SJSA1 (cell line): Measurements from ENCODE around the gene ANAPC2. TPM values are rescaled to one million over a fixed set of nuclear protein-coding genes. Genes with fewer than 3 reads are reported as not detected.

Source experiments
- DNase-seq, 2 experiments: peaks; one replicate each; pipeline ENCODE4 v3.0.0-alpha.2; 2015 to 2020; ENCODE audit warnings: low spot score in 2 of 2, low read depth in 1 of 2
- H3K27ac ChIP-seq: fragments of 250-450 bp; sonication (Bioruptor Pico); 2 replicates; pipeline ENCODE4 v1.5.1; 2020; ENCODE audit warnings: mild to moderate bottlenecking, moderate library complexity
- H3K27me3 ChIP-seq: fragments of 250-450 bp; sonication (Bioruptor Pico); replicated peaks from 2 replicates; pipeline ENCODE4 v1.5.1; 2020; ENCODE audit warnings: mild to moderate bottlenecking, moderate library complexity
- H3K36me3 ChIP-seq: fragments of 250-450 bp; sonication (Bioruptor Pico); 2 replicates; pipeline ENCODE4 v1.5.1; 2020; ENCODE audit warnings: mild to moderate bottlenecking
- H3K4me1 ChIP-seq: fragments of 250-450 bp; sonication (Bioruptor Pico); replicated peaks from 2 replicates; pipeline ENCODE4 v1.6.1; 2021; ENCODE audit warnings: mild to moderate bottlenecking
- H3K4me3 ChIP-seq: fragments of 250-450 bp; sonication (Bioruptor Pico); 2 replicates; pipeline ENCODE4 v1.5.1; 2020; ENCODE audit warnings: mild to moderate bottlenecking
- H3K9me3 ChIP-seq: fragments of 250-450 bp; sonication (Bioruptor Pico); replicated peaks from 2 replicates; pipeline ENCODE4 v1.5.1; 2020; ENCODE audit warnings: mild to moderate bottlenecking
- total RNA-seq: library from RNA; depleted of rRNA; stranded (reverse); fragments of >200 nt; shearing (Covaris generic); gene quantifications from 2 replicates; pipeline ENCODE4 v1.2.3, GENCODE V29; 2014

ANAPC2 gene
- total RNA-seq, 1 experiment from 2014 or later: 13.7 TPM

DNA sequence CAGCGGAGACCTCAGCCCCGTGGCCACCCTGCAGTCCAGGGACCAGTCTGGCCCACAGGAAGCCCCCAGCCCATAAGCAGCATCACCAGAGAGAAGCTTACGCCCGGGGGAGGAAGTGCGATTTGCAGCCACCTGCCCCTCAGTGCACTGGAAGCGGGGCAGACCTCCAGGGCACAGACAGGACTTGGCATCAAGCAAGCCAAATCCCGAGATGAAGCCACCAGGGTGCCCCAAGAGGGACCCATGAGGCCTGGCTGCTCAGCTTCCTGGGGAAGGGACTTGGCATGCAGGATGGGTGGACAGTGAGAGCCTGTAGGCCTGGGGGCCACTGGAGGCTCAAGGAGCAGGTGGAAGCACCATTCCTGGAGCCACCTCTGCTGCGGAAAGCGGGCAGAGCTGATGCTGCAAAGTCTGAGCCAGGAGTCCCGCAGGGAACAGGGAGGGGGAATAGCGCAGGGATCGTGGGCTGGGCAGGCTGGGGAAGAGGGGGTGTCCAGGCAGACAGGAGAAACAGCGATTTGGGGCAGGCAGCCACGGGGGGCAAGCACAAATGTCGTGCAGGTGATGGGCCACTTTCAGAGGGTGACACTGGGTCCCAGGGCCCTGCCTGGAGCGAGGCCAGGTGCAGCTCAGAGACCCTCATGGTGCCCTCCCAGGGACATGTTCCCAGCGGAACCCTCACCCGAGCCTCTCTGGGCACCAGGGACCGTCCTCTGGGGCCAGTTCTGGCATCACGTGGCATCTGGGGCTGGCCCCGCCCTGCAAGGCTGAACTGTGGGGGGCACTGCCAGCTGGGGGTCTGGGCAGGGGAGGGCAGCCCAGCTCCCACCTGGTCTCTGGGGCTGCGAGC is 21.8 kb downstream of the ANAPC2 start:
- Histone ChIP-seq H3K36me3 (no peaks in the 10 kb centered on the region), H3K4me3 (no peak overlapping the region), H3K27ac (no peak overlapping the region), H3K9me3 (no peaks in the 10 kb centered on the region), H3K4me1 (peaks cover 19% of the 10 kb centered on the region), H3K27me3 (peaks cover 95% of the 10 kb centered on the region)
- no peak for DNase-seq

DNA sequence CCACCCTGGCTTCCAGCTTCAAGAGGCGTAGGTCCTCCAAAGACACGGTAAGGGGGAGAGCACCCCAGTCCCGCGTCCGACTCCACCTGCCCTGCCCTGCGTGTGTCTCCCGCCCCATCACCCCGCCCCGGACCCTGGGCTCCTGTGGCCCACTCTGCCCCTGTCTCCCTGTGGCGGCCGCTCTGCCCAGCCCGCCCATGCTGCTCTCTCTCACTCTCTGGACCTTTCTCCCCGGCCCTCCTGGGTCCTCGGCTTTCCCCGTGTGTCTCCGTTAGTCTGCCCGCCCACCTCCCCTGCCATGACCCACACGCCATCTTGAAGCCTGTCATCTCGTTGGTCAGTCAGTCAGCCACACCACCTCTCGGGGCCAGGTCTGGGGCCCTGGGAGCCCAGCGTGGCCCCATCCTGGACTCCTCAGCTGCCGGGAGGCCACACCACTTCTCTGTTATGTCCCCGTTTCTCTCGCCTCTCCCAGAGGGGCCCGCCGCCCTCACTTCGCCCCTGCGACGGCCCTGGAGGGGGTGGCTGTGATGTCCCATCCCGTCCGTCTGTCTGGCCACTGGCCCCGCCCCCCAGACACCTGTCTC is 23.0 kb downstream of the ANAPC2 start:
- Histone ChIP-seq H3K27ac (no peak overlapping the region), H3K27me3 (peaks cover 91% of the 10 kb centered on the region), H3K4me1 (peaks cover 19% of the 10 kb centered on the region), H3K36me3 (no peaks in the 10 kb centered on the region), H3K9me3 (no peaks in the 10 kb centered on the region), H3K4me3 (no peak overlapping the region)
- no peak for DNase-seq

DNA sequence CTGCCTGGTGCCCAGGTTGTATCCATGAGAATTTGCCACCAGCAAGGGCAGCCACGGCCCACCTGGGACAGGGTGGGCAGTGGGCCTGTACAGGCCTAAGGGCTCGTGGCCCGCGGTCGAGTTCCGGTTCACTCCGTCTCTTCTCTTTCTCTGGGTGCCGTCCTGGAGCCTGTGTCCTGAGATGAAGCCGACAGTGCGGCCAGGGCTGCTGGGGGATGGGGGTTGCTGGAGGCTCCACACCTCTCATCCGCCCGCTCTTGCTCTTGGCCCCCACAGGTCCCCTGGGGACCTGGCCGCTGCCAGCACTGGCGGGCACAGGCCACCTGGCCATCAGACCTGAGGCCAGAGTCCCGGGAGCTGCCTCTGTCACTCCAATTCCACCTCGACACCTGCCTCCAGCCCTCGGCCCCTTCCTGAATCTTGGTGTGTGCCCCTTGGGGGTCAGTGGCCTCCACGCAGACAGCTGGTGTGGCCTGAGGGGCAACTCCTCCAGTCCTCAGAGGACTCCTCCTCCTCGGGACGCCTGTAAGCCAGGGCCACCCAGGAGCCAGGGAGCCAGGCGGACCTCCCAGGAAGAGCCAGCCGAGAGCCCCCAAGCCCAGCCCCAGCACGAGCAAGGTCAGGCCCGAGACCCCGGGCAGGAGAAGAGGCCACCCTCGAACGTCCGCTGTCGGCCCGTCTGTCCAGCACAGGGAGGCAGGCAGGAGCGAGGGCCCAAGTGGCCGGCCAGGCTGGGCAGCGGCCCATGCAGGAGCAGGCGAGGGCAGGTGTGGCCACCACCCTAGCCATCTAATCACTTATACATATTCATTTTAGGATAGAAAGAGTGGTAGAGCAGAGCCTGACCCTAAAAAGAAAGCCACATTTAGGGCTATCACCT is 23.8 kb downstream of the ANAPC2 start:
- no peak for DNase-seq
- Histone ChIP-seq H3K9me3 (no peaks in the 10 kb centered on the region), H3K4me1 (peaks cover 19% of the 10 kb centered on the region), H3K27ac (no peak overlapping the region), H3K36me3 (no peaks in the 10 kb centered on the region), H3K27me3 (peaks cover 89% of the 10 kb centered on the region), H3K4me3 (no peak overlapping the region)

DNA sequence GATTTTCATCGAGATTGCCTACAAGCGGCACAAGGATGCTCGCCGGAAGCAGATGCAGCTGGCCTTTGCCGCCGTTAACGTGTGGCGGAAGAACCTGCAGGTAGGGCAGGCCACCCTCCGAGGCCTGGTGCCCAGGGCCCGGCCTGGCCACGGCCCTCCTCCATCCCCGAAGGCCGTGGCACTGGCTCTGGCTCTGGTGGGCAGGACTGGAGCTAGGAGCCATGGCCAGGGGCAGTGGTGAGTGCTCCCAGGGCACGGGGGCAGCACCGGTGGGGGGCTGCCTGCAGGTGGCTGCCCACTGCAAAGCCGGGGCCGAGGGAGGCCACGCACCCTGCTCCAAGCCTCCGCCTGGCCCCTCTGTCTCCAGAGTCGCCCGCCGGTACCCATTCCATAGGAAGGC is 24.6 kb downstream of the ANAPC2 start:
- H3K27ac ChIP-seq: no peak overlapping the region
- H3K36me3 ChIP-seq: no peaks in the 10 kb centered on the region
- peaks cover 89% of the 10 kb centered on the region for H3K27me3 ChIP-seq
- no peak for DNase-seq
- no peak overlapping the region for H3K4me3 ChIP-seq
- H3K4me1 ChIP-seq: peaks cover 11% of the 10 kb centered on the region
- no peaks in the 10 kb centered on the region for H3K9me3 ChIP-seq

DNA sequence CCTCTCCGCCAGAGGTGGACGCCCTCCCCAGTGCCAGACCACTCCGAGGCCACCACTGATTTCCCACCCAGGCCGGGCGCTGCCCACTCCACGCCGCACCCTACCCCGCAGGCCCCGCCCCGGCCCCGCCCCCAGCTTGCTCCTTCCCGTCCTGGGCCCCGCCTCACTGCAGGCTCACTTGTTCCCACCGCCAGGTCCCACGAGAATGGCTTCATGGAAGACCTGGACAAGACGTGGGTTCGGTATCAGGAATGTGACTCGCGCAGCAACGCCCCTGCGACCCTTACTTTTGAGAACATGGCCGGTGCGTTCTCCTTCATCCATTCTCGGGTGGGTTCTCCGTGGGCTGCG is 25.0 kb downstream of the ANAPC2 start:
- no peaks in the 10 kb centered on the region for H3K36me3 ChIP-seq
- no peak overlapping the region for H3K4me3 ChIP-seq
- no peak for DNase-seq
- H3K9me3 ChIP-seq: no peaks in the 10 kb centered on the region
- peaks cover 88% of the 10 kb centered on the region for H3K27me3 ChIP-seq
- H3K27ac ChIP-seq: no peak overlapping the region
- H3K4me1 ChIP-seq: peaks cover 8% of the 10 kb centered on the region

DNA sequence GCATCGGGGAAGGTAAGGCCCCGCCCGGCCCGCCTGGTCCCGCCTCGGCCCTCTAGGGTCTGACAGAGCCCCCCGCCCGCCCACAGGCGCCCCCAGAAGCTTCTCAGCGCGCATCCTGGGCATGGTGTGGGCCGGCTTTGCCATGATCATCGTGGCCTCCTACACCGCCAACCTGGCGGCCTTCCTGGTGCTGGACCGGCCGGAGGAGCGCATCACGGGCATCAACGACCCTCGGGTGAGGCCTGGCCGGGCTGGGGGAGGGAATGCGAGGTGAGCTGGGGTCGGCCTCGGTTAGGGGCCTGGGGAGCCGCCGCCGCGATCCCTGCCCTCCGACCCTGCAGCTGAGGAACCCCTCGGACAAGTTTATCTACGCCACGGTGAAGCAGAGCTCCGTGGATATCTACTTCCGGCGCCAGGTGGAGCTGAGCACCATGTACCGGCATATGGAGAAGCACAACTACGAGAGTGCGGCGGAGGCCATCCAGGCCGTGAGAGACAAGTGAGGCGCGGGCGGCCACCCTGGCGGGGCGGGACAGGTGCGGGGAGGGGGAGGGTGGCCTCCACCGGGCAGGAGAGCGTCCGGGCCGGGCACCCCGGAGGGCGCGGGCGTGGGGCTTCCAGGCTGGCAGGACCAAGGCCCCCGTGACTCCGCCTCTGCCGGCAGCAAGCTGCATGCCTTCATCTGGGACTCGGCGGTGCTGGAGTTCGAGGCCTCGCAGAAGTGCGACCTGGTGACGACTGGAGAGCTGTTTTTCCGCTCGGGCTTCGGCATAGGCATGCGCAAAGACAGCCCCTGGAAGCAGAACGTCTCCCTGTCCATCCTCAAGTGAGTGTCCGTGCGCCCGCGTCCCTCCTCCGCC is 25.6 kb downstream of the ANAPC2 start:
- H3K27ac ChIP-seq: no peak overlapping the region
- peaks cover 8% of the 10 kb centered on the region for H3K4me1 ChIP-seq
- no peaks in the 10 kb centered on the region for H3K36me3 ChIP-seq
- DNase-seq: no peak
- no peaks in the 10 kb centered on the region for H3K9me3 ChIP-seq
- no peak overlapping the region for H3K4me3 ChIP-seq
- H3K27me3 ChIP-seq: peaks cover 88% of the 10 kb centered on the region

DNA sequence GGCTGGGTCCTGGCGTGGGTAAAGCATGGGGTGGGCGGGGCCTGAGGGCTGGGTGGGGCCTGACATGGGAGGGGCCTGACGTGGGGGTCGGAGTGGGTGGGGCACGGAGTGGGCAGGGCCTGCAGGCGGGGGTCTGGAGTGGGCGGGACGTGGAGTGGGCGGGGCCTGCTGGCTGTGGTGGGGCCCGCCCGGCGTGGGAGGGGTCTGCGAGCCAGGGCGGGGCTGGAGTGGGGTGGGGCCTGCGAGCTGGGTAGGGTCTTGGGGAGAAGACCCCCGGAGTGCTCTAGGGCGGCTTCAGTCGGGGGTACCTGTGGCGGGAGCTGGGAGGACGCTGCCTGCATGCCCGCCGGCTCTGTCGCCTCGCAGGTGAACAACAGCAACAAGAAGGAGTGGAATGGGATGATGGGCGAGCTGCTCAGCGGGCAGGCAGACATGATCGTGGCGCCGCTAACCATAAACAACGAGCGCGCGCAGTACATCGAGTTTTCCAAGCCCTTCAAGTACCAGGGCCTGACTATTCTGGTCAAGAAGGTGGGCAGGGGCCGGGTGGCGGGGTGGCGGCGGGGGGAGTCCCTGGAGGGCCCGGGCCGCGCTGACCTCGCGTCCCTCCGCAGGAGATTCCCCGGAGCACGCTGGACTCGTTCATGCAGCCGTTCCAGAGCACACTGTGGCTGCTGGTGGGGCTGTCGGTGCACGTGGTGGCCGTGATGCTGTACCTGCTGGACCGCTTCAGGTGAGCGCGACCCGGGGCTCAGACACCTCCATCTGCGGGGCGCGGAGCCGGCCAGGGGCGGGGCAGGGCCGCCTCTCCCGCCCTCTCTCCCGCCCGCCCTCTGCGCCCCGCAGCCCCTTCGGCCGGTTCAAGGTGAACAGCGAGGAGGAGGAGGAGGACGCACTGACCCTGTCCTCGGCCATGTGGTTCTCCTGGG is 26.5 kb downstream of the ANAPC2 start:
- H3K27me3 ChIP-seq: peaks cover 85% of the 10 kb centered on the region
- H3K9me3 ChIP-seq: no peaks in the 10 kb centered on the region
- DNase-seq: no peak
- H3K36me3 ChIP-seq: no peaks in the 10 kb centered on the region
- H3K4me1 ChIP-seq: peaks cover 8% of the 10 kb centered on the region
- H3K4me3 ChIP-seq: no peak overlapping the region
- H3K27ac ChIP-seq: no peak overlapping the region

DNA sequence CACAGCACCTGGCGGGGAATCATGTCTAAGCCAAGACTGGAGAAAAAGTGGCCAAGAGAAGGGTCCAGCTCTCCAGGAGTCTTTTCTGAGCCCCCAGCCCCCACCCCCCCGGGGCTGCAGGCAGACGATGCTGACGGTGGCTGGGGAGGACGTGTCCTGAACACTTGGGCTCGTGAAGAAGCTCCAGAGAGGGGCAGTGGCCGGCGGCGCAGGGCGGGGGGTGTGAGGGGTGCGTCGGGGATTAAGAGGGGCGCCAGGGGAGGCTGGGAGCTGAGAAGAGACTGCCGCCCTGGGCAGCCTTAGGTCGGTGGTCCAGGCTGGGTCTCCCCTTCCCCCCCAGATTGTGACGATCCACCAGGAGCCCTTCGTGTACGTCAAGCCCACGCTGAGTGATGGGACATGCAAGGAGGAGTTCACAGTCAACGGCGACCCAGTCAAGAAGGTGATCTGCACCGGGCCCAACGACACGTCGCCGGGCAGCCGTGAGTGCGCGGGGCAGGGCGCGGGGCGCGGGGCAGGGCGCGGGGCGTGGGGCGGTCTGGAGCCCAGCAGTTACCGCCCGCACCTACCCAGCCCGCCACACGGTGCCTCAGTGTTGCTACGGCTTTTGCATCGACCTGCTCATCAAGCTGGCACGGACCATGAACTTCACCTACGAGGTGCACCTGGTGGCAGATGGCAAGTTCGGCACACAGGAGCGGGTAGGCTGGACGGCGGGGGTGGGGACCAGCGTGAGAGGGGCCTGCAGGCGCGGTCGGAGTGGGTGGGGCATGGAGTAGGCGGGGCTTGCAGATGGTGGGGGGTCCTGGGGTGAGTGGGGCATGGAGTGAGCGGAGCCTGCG is 27.4 kb downstream of the ANAPC2 start:
- Histone ChIP-seq H3K4me3 (no peak overlapping the region), H3K36me3 (no peaks in the 10 kb centered on the region), H3K9me3 (no peaks in the 10 kb centered on the region), H3K4me1 (peaks cover 12% of the 10 kb centered on the region), H3K27ac (no peak overlapping the region), H3K27me3 (peaks cover 82% of the 10 kb centered on the region)
- no peak for DNase-seq

DNA sequence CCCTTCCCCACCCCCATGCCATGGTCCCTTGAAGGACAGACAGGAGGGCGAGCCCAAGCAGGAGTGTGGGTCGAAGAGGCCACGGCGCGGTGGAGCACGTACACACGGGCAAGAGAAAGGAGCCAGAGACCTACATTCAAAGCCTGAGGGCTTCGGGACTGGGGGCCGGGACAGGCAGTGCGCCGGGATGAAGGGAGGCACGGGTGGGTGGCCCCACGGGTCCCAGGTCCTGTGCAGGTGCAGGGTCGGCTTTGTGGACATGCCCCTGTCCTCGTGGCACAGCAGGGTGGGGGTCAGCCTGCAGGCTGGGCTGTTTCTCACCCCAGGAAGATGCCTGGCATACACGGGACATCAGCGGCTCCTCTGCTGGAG is 28.3 kb downstream of the ANAPC2 start:
- DNase-seq: no peak
- Histone ChIP-seq H3K27ac (no peak overlapping the region), H3K4me1 (peaks cover 12% of the 10 kb centered on the region), H3K4me3 (no peak overlapping the region), H3K9me3 (no peaks in the 10 kb centered on the region), H3K27me3 (peaks cover 73% of the 10 kb centered on the region), H3K36me3 (no peaks in the 10 kb centered on the region)

DNA sequence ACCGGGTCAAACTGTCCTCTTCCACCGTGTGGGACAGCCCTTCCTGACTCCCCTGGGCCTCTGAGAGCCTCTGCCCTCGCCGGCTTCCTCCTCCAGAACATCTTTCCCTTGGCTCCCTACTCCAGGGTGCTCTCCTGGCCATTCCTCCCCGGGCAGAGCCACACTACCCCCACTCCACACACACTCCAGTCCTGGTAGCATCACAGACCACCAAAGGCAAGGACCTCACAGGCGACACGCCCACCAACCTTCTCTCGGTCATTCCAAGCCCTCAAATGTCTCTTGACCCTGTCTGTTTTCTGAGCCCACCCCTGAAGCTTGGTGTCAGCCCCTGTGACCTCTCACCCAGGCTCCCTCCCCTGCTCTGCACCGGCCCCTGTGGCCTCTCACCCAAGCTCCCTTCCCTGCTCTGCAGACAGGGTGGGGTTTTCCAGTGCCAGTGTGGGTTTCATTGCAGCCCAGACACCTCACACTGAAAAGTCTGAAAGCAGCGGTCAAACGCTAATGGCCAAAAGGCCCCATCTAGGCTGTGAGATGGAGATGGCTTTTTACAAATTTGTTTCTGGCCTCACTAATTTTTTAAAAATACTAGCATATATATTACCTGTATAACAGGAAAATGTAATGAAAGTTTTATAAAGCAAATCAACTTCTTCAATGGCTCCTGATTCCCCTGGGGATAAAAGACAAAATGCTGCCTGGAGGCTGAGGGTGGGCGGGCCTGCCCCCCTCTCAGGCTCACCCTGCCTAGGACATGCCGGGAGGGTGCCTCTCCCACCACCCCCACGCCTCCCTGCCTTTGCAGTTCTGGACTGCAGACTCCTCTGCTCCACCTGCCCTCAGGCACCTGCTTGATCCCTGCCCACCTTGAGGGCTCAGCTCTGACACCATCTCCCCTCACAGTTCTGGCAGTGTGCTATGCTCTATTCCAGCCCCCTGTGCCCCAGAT is 29.0 kb downstream of the ANAPC2 start:
- peaks cover 5% of the 10 kb centered on the region for H3K4me1 ChIP-seq
- no peak overlapping the region for H3K27ac ChIP-seq
- H3K27me3 ChIP-seq: peaks cover 66% of the 10 kb centered on the region
- no peaks in the 10 kb centered on the region for H3K36me3 ChIP-seq
- H3K9me3 ChIP-seq: no peaks in the 10 kb centered on the region
- DNase-seq: no peak
- no peak overlapping the region for H3K4me3 ChIP-seq

DNA sequence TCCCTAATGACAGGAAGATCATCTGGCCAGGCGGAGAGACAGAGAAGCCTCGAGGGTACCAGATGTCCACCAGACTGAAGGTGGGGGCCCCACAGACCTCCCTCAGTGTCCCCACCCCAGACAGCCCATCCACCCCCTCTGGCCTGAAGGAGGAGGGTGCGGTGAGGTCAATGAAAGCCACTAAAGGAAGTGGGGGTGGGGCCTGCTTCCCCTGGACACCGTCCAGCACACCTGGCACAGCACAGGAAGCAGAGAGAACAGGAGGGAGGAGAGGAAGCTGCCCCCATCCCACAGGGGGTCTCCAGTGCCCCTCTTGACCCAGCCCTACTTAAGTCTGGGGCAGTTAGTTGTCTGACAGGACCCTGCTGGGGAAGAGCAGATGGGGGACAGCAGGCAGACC is 29.7 kb downstream of the ANAPC2 start:
- no peak for DNase-seq
- Histone ChIP-seq H3K4me3 (no peak overlapping the region), H3K27ac (no peak overlapping the region), H3K4me1 (peaks cover 4% of the 10 kb centered on the region), H3K27me3 (peaks cover 59% of the 10 kb centered on the region), H3K9me3 (no peaks in the 10 kb centered on the region), H3K36me3 (no peaks in the 10 kb centered on the region)
